SK-N-SH (cell line): ENCODE data around the gene MARVELD2. TPM values are rescaled to one million over a fixed set of nuclear protein-coding genes. Genes with fewer than 3 reads are reported as not detected.
A peak's percentile ranks its signal among the peaks of the same experiment; 100 is the strongest.
"Not testable (repeated sequence)": the region's sequence is repeated elsewhere in the genome, so short reads cannot be mapped to it uniquely, and the experiment has no call there.

Experiments
- CTCF ChIA-PET: fragments of 300-600, 350-600 bp; formaldehyde crosslinking; extraction: SDS; loops from one replicate; lab custom pipeline; 2021; lab: Yijun Ruan, JAX
- POLR2A ChIA-PET: fragments of 350-600 bp; sonication (Branson Sonifier 250); formaldehyde crosslinking; extraction: SDS; loops from one replicate; lab custom pipeline; 2020; ENCODE audit warnings: antibody characterized with exemption, inconsistent platforms; lab: Yijun Ruan, JAX
- DNase-seq: peaks from one replicate; pipeline ENCODE4 v3.0.0; 2012
- H2AFZ ChIP-seq: fragments of 200-600 bp; sonication (generic); 2 replicates; pipeline ENCODE4 v1.8.1; 2016; ENCODE audit warnings: antibody characterized with exemption, mild to moderate bottlenecking, low read depth
- H3F3A ChIP-seq: fragments of 200-600 bp; sonication (generic); replicated peaks from 2 replicates; pipeline ENCODE3; 2016; ENCODE audit warnings: antibody characterized with exemption, mild to moderate bottlenecking; ENCODE audit not compliant: insufficient read depth
- H3K27ac ChIP-seq, 2 experiments: fragments of 200-500 bp in 1 of 2; fragments of 200-600 bp in 1 of 2; sonication (Bioruptor generic) in 1 of 2; sonication (generic), shearing (Covaris generic) in 1 of 2; 2 replicates each; pipeline versions ENCODE4 v1.5.1 to v1.6.1; 2014 to 2016; ENCODE audit warnings: low read depth in 2 of 2, inconsistent platforms in 1 of 2, low read length in 1 of 2, mild to moderate bottlenecking in 1 of 2, mixed read lengths in 1 of 2
- H3K27me3 ChIP-seq: fragments of 200-600 bp; sonication (generic), shearing (Covaris generic); 2 replicates; pipeline ENCODE4 v1.6.1; 2016; ENCODE audit warnings: mixed run types; ENCODE audit not compliant: insufficient read depth
- H3K36me3 ChIP-seq, 2 experiments: fragments of 200-500 bp in 1 of 2; fragments of 200-600 bp in 1 of 2; sonication (Bioruptor generic) in 1 of 2; sonication (generic) in 1 of 2; replicated peaks in 1 of 2; 2 replicates each; pipeline versions ENCODE3 to v1.5.1; 2014 to 2016; ENCODE audit warnings: low read length in 1 of 2, mild to moderate bottlenecking in 1 of 2; ENCODE audit not compliant: insufficient read depth in 2 of 2, control insufficient read depth in 1 of 2
- H3K4me1 ChIP-seq, 2 experiments: fragments of 200-500 bp in 1 of 2; fragments of 200-600 bp in 1 of 2; sonication (Bioruptor generic) in 1 of 2; sonication (generic), shearing (Covaris generic) in 1 of 2; 2 replicates each; pipeline versions ENCODE4 v1.5.1 to v1.6.1; 2014 to 2016; ENCODE audit warnings: low read depth in 1 of 2, low read length in 1 of 2, mixed run types in 1 of 2; ENCODE audit not compliant: insufficient read depth in 2 of 2, control insufficient read depth in 1 of 2
- H3K4me2 ChIP-seq: fragments of 200-600 bp; sonication (generic), shearing (Covaris generic); 2 replicates; pipeline ENCODE4 v1.6.1; 2017; ENCODE audit warnings: mixed run types
- H3K4me3 ChIP-seq, 2 experiments: fragments of 200-500 bp in 1 of 2; fragments of 200-600 bp in 1 of 2; sonication (Bioruptor generic) in 1 of 2; sonication (generic), shearing (Covaris generic) in 1 of 2; 2 replicates each; pipeline versions ENCODE4 v1.5.1 to v1.8.1; 2014 to 2016; ENCODE audit warnings: low read depth in 2 of 2, inconsistent platforms in 1 of 2, low read length in 1 of 2, mild to moderate bottlenecking in 1 of 2, mixed read lengths in 1 of 2, moderate library complexity in 1 of 2
- H3K79me2 ChIP-seq: fragments of 200-600 bp; sonication (generic); 2 replicates; pipeline ENCODE4 v1.8.1; 2017; ENCODE audit warnings: mild to moderate bottlenecking; ENCODE audit not compliant: insufficient read depth
- H3K9ac ChIP-seq: fragments of 200-600 bp; sonication (generic); 2 replicates; pipeline ENCODE4 v1.6.1; 2017; ENCODE audit warnings: mixed run types
- H3K9me2 ChIP-seq: fragments of 200-600 bp; sonication (generic); 2 replicates; pipeline ENCODE4 v1.6.1; 2017; ENCODE audit warnings: mixed run types
- H3K9me3 ChIP-seq: fragments of 200-600 bp; sonication (generic); 2 replicates; pipeline ENCODE4 v1.6.1; 2017; ENCODE audit warnings: mixed run types, mild to moderate bottlenecking, moderate library complexity
- H4K20me1 ChIP-seq: fragments of 200-600 bp; sonication (generic); 2 replicates; pipeline ENCODE4 v1.6.1; 2017; ENCODE audit warnings: mild to moderate bottlenecking, mixed run types; ENCODE audit not compliant: insufficient read depth
- FOXM1 ChIP-seq: IDR thresholded peaks from 2 replicates; pipeline ENCODE4 v1.4.0; 2012; ENCODE audit warnings: low read depth, mild to moderate bottlenecking
- JUND ChIP-seq: IDR thresholded peaks from 2 replicates; pipeline ENCODE4 v1.4.0; 2012
- MAX ChIP-seq: IDR thresholded peaks from 2 replicates; pipeline ENCODE4 v1.4.0; 2012; ENCODE audit warnings: low read depth
- NFIC ChIP-seq: IDR thresholded peaks from 2 replicates; pipeline ENCODE4 v1.4.0; 2012; ENCODE audit warnings: borderline replicate concordance
- POLR2AphosphoS5 ChIP-seq: IDR thresholded peaks from 2 replicates; pipeline ENCODE4 v1.6.1; 2012; ENCODE audit warnings: low read depth, low read length
- RCOR1 ChIP-seq: fragments of 150-350 bp; IDR thresholded peaks from 2 replicates; pipeline ENCODE4 v1.6.1; 2017; ENCODE audit warnings: antibody characterized with exemption, low read length
- RFX5 ChIP-seq: IDR thresholded peaks from 2 replicates; pipeline ENCODE4 v1.6.1; 2012; ENCODE audit warnings: mild to moderate bottlenecking, improper control_type of control experiment, low read length
- TEAD4 ChIP-seq: IDR thresholded peaks from 2 replicates; pipeline ENCODE4 v1.4.0; 2012; ENCODE audit warnings: mild to moderate bottlenecking, borderline replicate concordance; ENCODE audit not compliant: insufficient read depth
- YY1 ChIP-seq: IDR thresholded peaks from 2 replicates; pipeline ENCODE4 v1.4.0; 2012; ENCODE audit warnings: low read depth, mild to moderate bottlenecking
- WGBS: methylation state at CpG from one replicate; pipeline ENCODE4 v1.1.6; 2017; ENCODE audit warnings: low lambda C conversion rate; 5-methylcytosine and 5-hydroxymethylcytosine counted together
- polyA plus RNA-seq, 3 experiments: library from polyadenylated mRNA; depleted of rRNA; stranded (reverse); fragments of >200 nt; gene quantifications; 2 replicates each; pipeline ENCODE4 v1.2.3, GENCODE V29; 2012
- TF ChIP-seq, protein P1 (sequence below): fragments of 200-600 bp; sonication (generic); IDR thresholded peaks from 2 replicates; pipeline ENCODE4 v1.6.1; 2017; ENCODE audit warnings: antibody characterized with exemption, mild to moderate bottlenecking, moderate library complexity
- TF ChIP-seq, protein P2 (sequence below): IDR thresholded peaks from 2 replicates; pipeline ENCODE4 v1.4.0; 2012; ENCODE audit warnings: low read depth, borderline replicate concordance
- TF ChIP-seq, protein P3 (sequence below): IDR thresholded peaks from 2 replicates; pipeline ENCODE4; 2012

The MARVELD2 gene
- polyA plus RNA-seq, 1 of the 3 experiments (the other 2 are of a cell fraction) = 0.07 TPM

- TF ChIP-seq, protein P1, sequence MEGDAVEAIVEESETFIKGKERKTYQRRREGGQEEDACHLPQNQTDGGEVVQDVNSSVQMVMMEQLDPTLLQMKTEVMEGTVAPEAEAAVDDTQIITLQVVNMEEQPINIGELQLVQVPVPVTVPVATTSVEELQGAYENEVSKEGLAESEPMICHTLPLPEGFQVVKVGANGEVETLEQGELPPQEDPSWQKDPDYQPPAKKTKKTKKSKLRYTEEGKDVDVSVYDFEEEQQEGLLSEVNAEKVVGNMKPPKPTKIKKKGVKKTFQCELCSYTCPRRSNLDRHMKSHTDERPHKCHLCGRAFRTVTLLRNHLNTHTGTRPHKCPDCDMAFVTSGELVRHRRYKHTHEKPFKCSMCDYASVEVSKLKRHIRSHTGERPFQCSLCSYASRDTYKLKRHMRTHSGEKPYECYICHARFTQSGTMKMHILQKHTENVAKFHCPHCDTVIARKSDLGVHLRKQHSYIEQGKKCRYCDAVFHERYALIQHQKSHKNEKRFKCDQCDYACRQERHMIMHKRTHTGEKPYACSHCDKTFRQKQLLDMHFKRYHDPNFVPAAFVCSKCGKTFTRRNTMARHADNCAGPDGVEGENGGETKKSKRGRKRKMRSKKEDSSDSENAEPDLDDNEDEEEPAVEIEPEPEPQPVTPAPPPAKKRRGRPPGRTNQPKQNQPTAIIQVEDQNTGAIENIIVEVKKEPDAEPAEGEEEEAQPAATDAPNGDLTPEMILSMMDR = no peak
- TF ChIP-seq NFIC (peak; percentile 49; the same call in 1 of the 2 replicates), RFX5 (no peak), FOXM1 (no peak), POLR2AphosphoS5 (no peak), JUND (peak; percentile 46), YY1 (no peak), RCOR1 (no peak), TEAD4 (0 out of 2 replicates have a peak, but pooled peaks have one; percentile 13), MAX (0 out of 2 replicates have a peak, but pooled peaks have one; percentile 19)
- TF ChIP-seq, protein P2, sequence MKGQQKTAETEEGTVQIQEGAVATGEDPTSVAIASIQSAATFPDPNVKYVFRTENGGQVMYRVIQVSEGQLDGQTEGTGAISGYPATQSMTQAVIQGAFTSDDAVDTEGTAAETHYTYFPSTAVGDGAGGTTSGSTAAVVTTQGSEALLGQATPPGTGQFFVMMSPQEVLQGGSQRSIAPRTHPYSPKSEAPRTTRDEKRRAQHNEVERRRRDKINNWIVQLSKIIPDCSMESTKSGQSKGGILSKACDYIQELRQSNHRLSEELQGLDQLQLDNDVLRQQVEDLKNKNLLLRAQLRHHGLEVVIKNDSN = no peak
- TF ChIP-seq, protein P3, sequence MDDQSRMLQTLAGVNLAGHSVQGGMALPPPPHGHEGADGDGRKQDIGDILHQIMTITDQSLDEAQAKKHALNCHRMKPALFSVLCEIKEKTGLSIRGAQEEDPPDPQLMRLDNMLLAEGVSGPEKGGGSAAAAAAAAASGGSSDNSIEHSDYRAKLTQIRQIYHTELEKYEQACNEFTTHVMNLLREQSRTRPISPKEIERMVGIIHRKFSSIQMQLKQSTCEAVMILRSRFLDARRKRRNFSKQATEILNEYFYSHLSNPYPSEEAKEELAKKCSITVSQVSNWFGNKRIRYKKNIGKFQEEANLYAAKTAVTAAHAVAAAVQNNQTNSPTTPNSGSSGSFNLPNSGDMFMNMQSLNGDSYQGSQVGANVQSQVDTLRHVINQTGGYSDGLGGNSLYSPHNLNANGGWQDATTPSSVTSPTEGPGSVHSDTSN = peak; percentile 51
Measured at GRCh38 chr5:69450116-69450515, 35.2 kb downstream of the MARVELD2 start (continued).

GRCh38 chr5:69450527-69450926, 35.6 kb downstream of the MARVELD2 start:
- 97% methylated on average over 8 of the region's 8 CpGs for WGBS

More at GRCh38 chr5:69450527-69450926, 35.6 kb downstream of the MARVELD2 start:
- peak overlapping the region in 1 of 2 experiments; percentile 66; a peak in 2 of 4 replicates for H3K27ac ChIP-seq
- H3F3A ChIP-seq, H3K4me1 ChIP-seq, H3K4me3 ChIP-seq, H3K27me3 ChIP-seq, POLR2A ChIA-PET, H2AFZ ChIP-seq, H3K9ac ChIP-seq, H3K36me3 ChIP-seq, H3K9me3 ChIP-seq, CTCF ChIA-PET, H4K20me1 ChIP-seq, H3K4me2 ChIP-seq, H3K79me2 ChIP-seq, H3K9me2 ChIP-seq, DNase-seq: not testable (repeated sequence)
